Activated CD4-positive, alpha-beta T cell treated with anti-CD3 and anti-CD28 coated beads for 36 hours (primary cell): ENCODE data around the gene FEM1B. TPM values are rescaled to one million over a fixed set of nuclear protein-coding genes. Genes with fewer than 3 reads are reported as not detected.
"Not testable (repeated sequence)": the region's sequence is repeated elsewhere in the genome, so short reads cannot be mapped to it uniquely, and the experiment has no call there.

Experiments
- ATAC-seq: fragments of 200-7000 bp; cut with Tn5 transposase; one replicate; pipeline ENCODE4 v1.10.0; 2021; ENCODE audit warnings: mild to moderate bottlenecking, moderate library complexity
- CTCF ChIA-PET: fragments of 350-600 bp; sonication (Branson Sonifier 250); formaldehyde crosslinking; loops from one replicate; lab custom pipeline; 2021; ENCODE audit warnings: antibody characterized with exemption; lab: Charles Lee
- POLR2A ChIA-PET: fragments of 350-600 bp; sonication (Branson Sonifier 250); formaldehyde crosslinking; loops from one replicate; lab custom pipeline; 2021; ENCODE audit warnings: antibody characterized with exemption, inconsistent platforms; lab: Charles Lee
- DNase-seq: peaks from one replicate; pipeline ENCODE4 v3.0.0-alpha.2; 2020
- H3K27ac Mint-ChIP-seq: one replicate; pipeline ENCODE4 v1.8.0; 2021; ENCODE audit warnings: mixed read lengths
- H3K27me3 Mint-ChIP-seq: one replicate; pipeline ENCODE4 v1.8.0; 2021; ENCODE audit warnings: mixed read lengths
- H3K36me3 Mint-ChIP-seq: one replicate; pipeline ENCODE4 v1.8.0; 2021; ENCODE audit warnings: low read depth, mixed read lengths
- H3K4me1 Mint-ChIP-seq: one replicate; pipeline ENCODE4 v1.8.0; 2021; ENCODE audit warnings: mixed read lengths
- H3K4me3 Mint-ChIP-seq: one replicate; pipeline ENCODE4 v1.8.0; 2021; ENCODE audit warnings: mild to moderate bottlenecking, moderate library complexity, mixed read lengths
- H3K9me3 Mint-ChIP-seq: one replicate; pipeline ENCODE4 v1.8.0; 2021; ENCODE audit warnings: low read depth, mixed read lengths
- intact Hi-C, 2 experiments: fragments of 100-400 bp; cut with DNase I in 1 of 2; cut with micrococcal nuclease in 1 of 2; formaldehyde crosslinking; loops; one replicate each; pipeline versions ENCODE4 v1.14.2 to v1.15.1; 2022 to 2024; cut with DNase I, micrococcal nuclease
- total RNA-seq, 2 experiments: library from RNA; stranded (reverse); gene quantifications; one replicate each; pipeline ENCODE4 v1.2.3, GENCODE V29; 2021

The FEM1B gene
- total RNA-seq, 2 experiments from 2014 or later = 41.1 to 50.0 TPM

DNA sequence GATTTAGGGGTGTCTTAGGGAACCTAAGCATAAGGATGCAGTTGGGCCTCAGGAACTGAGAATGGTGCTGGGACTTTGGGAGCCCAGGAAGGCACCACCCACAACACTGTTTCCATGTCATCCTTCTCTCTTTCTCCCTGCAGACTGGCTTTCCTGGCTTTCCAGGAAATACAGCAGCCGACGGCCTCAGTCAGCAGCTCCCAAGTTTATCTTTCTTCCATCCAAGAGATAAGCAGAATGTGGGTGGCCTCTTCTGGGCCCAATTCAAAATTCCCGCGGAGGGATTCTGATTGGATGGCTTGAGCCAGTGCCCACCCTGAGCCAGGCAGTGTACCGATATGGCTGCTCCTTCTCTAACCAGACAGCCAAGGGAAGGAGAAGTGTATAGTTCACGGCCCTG, 43.5 kb upstream of the FEM1B start:
- no peaks in the 10 kb centered on the region for H3K9me3 Mint-ChIP-seq
- H3K27me3 Mint-ChIP-seq = no peaks in the 10 kb centered on the region
- peaks cover 12% of the 10 kb centered on the region for H3K4me1 Mint-ChIP-seq
- ChIA-PET POLR2A (no interaction called here), CTCF (interaction anchor here (0.8 to 1.3 kb wide), 2 partner anchors 19 to 397 kb away, joined by 3 read pairs; no protein-coding TSS in a partner anchor)
- intact Hi-C loops = no loop called here
- no peak overlapping the region for H3K4me3 Mint-ChIP-seq
- ATAC-seq (no peak), DNase-seq (no peak)
- H3K27ac Mint-ChIP-seq = no peak overlapping the region
- no peaks in the 10 kb centered on the region for H3K36me3 Mint-ChIP-seq

DNA sequence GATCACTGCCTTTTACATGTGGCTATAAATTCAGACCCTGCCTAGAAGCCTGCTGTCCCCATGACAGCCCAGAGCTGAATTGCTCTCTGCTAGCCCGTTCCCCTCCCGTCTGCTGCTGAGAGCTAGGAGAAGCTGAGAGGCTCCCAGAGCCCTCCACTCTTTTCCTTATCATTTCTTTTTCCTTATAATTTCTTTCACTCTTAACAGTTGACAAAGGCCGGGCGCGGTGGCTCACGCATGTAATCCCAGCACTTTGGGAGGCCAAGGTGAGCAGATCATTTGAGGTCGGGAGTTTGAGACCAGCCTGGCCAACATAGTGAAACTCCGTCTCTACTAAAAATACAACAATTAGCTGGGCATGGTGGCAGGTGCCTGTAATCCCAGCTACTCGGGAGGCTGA, 43.0 kb upstream of the FEM1B start:
- H3K27me3 Mint-ChIP-seq, H3K27ac Mint-ChIP-seq, H3K9me3 Mint-ChIP-seq, DNase-seq, H3K36me3 Mint-ChIP-seq, POLR2A ChIA-PET, ATAC-seq, intact Hi-C loops, H3K4me3 Mint-ChIP-seq: not testable (repeated sequence)
- H3K4me1 Mint-ChIP-seq = peaks cover 12% of the 10 kb centered on the region
- CTCF ChIA-PET = interaction anchor here (0.8 to 1.3 kb wide), 2 partner anchors 18 to 397 kb away, joined by 3 read pairs; no protein-coding TSS in a partner anchor

DNA sequence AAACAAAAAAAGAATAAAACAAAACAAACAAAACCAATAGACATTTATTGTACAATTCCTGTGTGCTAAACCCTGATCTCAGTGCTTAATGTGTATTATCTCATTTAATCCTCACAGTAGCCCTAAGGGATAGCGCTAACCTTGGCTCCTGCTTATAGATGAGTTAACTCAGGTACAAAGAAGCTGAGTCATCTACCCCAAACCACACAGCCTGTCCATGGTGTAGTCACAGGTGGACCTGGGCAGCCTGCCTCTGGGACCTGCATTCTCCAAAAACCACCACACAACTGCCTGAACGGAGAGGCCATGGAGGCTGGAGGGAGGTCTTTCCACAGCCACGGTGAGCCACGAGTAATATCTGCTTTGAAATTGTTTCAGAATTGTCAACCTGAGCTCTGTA, 42.5 kb upstream of the FEM1B start:
- ChIA-PET CTCF (interaction anchor here (1.3 kb wide), 1 partner anchor 18 kb away, joined by 3 read pairs; no protein-coding TSS in a partner anchor), POLR2A (no interaction called here)
- Mint-ChIP-seq H3K27ac (no peak overlapping the region), H3K9me3 (no peaks in the 10 kb centered on the region), H3K4me3 (no peak overlapping the region), H3K4me1 (peaks cover 9% of the 10 kb centered on the region), H3K36me3 (no peaks in the 10 kb centered on the region), H3K27me3 (no peaks in the 10 kb centered on the region)
- DNase-seq (no peak), ATAC-seq (no peak)
- intact Hi-C loops = no loop called here

DNA sequence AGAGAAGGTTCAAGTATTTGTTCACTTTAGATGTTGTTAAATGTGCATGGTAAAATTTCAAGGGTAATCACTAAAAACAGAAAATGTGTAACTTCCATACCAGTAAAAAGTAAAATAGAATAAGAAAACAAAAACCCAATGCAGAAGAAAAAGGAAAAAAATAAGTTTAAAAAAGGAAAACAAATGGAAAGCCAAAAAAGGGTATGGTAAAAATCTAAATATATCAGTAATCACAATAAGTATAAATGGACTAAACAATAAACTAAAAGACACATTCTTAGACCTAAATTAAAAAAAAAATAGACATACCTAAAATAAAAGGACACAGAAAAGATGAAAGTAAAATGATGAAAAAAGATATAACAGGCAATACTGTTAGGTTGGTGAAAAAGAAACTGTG, 38.5 kb upstream of the FEM1B start:
- Mint-ChIP-seq H3K27me3 (no peaks in the 10 kb centered on the region), H3K4me1 (no peaks in the 10 kb centered on the region), H3K9me3 (peaks cover 3% of the 10 kb centered on the region), H3K36me3 (no peaks in the 10 kb centered on the region), H3K4me3 (no peak overlapping the region), H3K27ac (no peak overlapping the region)
- ATAC-seq (no peak), DNase-seq (no peak)
- ChIA-PET POLR2A (interaction anchor here (0.7 kb wide), 1 partner anchor 12 kb away, joined by 4 read pairs; no protein-coding TSS in a partner anchor), CTCF (no interaction called here)
- intact Hi-C loops = no loop called here

DNA sequence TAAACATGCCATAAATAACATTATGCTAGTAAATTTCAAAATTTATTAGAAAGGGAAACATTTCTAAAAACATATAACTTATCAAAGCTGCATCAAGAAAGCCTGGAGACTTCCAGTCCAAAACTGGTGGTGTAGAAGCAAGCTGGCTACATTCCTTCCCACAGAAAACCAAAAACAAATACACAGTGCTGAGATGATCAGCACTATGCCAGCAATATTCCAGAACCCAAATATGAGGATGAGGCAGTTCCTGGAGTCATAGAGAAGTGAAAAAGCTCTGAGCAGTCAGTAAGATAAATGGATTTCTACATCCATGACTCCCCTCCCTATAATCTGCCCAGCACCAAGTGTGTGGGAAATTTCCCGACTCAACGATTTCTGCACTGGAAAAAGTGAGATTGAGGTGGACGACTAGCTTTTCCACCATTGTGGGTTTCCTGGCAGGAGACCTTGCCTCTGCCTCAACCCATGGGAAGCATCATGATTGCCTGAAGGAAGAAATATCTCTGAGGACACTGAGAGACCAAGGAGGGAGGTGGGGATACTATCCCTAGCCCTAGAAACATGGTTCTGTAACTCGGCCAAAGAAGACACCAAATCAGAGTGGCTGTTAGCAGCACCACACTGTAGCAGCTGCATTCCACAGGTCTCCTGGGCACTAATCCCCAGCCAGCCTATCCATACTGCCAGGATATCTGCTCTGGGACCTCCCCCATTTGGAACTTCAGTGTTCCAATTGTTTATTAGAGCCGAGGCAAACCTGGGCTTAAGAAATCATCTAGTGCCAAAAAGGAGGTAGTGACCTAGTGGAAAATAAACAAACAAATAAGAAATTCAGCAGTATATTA, 36.2 kb upstream of the FEM1B start:
- ATAC-seq = no peak
- Mint-ChIP-seq H3K9me3 (peaks cover 5% of the 10 kb centered on the region), H3K27ac (no peak overlapping the region), H3K27me3 (no peaks in the 10 kb centered on the region), H3K4me3 (no peak overlapping the region), H3K36me3 (no peaks in the 10 kb centered on the region), H3K4me1 (no peaks in the 10 kb centered on the region)
- POLR2A ChIA-PET = no interaction called here
- CTCF ChIA-PET = interaction anchor here (1.2 kb wide), 1 partner anchor 12 kb away, joined by 3 read pairs; no protein-coding TSS in a partner anchor
- intact Hi-C loops = no loop called here
- no peak for DNase-seq

DNA sequence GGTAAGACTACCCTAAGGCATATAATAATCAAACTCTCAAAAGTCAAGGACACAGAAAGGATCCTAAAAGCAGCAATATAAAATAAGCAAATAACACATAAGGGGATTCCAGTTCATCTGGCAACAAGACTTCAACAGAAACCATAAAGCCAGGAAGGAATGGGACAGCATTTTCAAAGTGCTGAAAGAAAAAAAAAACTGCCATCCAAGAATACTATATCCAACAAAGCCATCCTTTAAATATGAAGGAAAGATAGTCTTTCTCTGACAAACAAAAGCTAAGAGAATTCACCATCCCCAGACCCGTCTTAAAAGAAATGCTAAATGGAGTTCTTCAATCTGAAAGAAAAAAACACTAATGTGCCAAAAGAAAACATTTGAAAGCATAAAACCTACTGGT, 33.3 kb upstream of the FEM1B start:
- ChIA-PET POLR2A (no interaction called here), CTCF (interaction anchor here (1.2 kb wide), 1 partner anchor 9 kb away, joined by 3 read pairs; no protein-coding TSS in a partner anchor)
- intact Hi-C loops = no loop called here
- Mint-ChIP-seq H3K9me3 (peaks cover 5% of the 10 kb centered on the region), H3K27ac (no peak overlapping the region), H3K4me1 (no peaks in the 10 kb centered on the region), H3K27me3 (no peaks in the 10 kb centered on the region), H3K36me3 (no peaks in the 10 kb centered on the region), H3K4me3 (no peak overlapping the region)
- ATAC-seq = no peak
- no peak for DNase-seq

DNA sequence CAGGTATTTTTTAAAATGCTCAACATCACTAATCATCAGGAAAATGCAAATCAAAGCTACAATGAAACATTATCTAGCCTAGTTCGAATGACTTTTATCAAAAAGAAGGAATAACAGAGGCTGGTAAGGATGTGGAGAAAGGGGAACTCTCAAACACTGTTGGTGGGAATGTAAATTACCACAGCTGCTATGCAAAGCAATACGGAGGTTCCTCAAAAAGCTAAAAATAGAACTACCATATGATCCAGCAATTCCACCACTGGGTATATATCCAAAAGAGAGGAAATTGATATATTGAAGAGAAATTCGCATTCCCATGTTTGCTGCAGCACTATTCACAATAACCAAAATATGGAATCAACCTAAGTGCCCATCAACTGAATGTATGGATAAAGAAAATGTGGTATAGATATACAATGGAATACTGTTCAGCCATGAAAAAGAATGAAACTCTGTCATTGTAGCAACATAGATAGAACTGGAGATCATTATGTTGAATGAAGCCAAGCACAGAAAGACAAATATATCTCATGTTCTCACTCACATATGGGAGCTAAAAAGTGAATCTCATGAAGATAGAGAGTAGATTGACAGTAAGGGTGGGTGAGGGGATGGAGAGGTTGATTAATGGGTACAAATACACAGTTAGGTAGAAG, 28.4 kb upstream of the FEM1B start:
- H3K4me3 Mint-ChIP-seq = no peak overlapping the region
- DNase-seq (no peak), ATAC-seq (no peak)
- H3K4me1 Mint-ChIP-seq = no peaks in the 10 kb centered on the region
- ChIA-PET POLR2A (no interaction called here), CTCF (interaction anchor here (0.7 to 1.6 kb wide), 4 partner anchors 11 to 202 kb away, joined by 3 to 4 read pairs (median 3); no protein-coding TSS in a partner anchor)
- H3K9me3 Mint-ChIP-seq = peaks cover 2% of the 10 kb centered on the region
- no peaks in the 10 kb centered on the region for H3K27me3 Mint-ChIP-seq
- intact Hi-C loops = no loop called here
- H3K36me3 Mint-ChIP-seq = no peaks in the 10 kb centered on the region
- no peak overlapping the region for H3K27ac Mint-ChIP-seq

DNA sequence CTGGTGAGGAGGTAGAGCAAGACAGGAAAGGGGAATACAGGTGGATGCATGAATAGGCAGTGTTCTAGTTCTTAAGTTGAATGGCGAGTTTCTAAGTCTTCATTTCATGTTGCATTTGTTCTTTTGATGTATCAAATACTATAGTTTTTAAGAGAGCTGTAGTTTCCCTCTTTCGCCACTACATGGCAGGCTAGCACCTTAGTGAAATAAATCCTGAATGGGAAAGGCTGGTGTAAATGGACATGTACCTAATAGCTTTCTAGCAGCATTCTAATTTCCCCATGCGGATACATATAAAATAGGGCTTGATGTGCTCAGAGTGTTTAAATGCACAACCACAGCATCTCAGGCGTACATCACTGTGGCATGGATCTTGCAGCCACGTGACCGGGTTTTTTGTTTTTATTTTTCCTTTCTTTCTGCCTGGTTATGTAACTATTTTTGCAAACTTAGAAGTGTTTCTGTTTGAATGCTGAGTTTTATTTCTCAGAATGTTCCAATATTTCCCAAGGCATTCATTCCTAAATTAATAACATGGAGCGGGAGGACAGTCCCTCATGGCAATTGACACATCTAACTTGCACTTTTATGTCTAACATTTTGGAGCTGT, 24.5 kb upstream of the FEM1B start:
- CTCF ChIA-PET = interaction anchor here (0.7 to 2.2 kb wide), 29 partner anchors 9 to 392 kb away, joined by 3 to 53 read pairs (median 3); partner anchors contain the start of genes CLN6, FEM1B and PIAS1
- H3K9me3 Mint-ChIP-seq = no peaks in the 10 kb centered on the region
- POLR2A ChIA-PET = interaction anchor here (2.2 kb wide), 1 partner anchor 53 kb away, joined by 8 read pairs; no protein-coding TSS in a partner anchor
- no peak overlapping the region for H3K27ac Mint-ChIP-seq
- peak; percentile 51 for ATAC-seq
- peaks cover 2% of the 10 kb centered on the region for H3K4me1 Mint-ChIP-seq
- intact Hi-C loops = loop anchor here (1.0 to 10.0 kb wide), 5 partner anchors 46 to 422 kb away; no protein-coding TSS in a partner anchor
- no peak overlapping the region for H3K4me3 Mint-ChIP-seq
- H3K36me3 Mint-ChIP-seq = no peaks in the 10 kb centered on the region
- DNase-seq = peak; percentile 53
- no peaks in the 10 kb centered on the region for H3K27me3 Mint-ChIP-seq

DNA sequence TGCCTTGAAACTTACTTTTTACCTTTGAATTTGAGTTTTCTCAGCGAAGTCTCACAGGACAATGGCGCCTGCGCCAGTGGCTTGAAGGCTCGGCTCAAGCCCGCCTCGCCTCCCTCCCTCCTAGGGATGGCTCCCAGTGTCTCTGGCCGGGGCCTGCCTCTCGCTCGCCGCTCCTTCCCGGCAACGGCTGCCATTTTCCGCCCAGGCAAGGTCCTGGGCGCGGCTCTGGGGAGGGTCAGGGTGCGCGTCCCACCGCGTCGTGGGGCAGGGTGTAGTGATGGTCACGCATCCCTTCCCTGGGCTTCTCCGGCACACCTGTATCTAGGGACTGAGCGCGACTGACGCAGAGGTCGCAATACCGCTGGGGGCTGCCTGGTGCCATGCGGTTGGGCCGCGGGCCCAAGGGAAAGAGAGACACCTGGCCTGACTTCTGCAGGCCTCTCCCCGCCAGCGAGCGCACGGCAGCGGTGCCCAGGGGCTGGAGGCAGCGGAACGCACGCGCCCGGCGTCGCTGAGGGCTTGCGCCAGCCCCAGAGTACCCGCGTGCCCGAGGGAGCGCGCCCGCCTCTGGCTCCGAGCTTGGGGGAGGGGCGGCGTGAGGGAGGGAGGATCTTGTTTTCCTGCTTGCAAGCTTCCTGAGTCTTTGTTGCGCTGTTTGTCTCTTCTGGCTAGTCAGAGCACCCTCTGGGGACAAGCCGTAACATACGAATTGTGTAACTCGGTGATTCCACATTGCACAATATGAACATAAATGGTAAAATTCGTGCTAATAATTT, 20.7 kb upstream of the FEM1B start:
- intact Hi-C loops = loop anchor here in 1 of 2 experiments (1.0 to 10.0 kb wide), 3 partner anchors 20 to 418 kb away; partner anchors contain the start of genes CLN6 and FEM1B
- CTCF ChIA-PET = interaction anchor here (0.6 to 1.0 kb wide), 5 partner anchors 9 to 675 kb away, joined by 3 to 9 read pairs (median 3); partner anchors contain the start of gene FEM1B
- no peaks in the 10 kb centered on the region for H3K9me3 Mint-ChIP-seq
- no peaks in the 10 kb centered on the region for H3K36me3 Mint-ChIP-seq
- POLR2A ChIA-PET = interaction anchor here (0.9 kb wide), 1 partner anchor 20 kb away, joined by 3 read pairs; the partner anchor contains the start of gene FEM1B
- H3K4me1 Mint-ChIP-seq = peaks cover 8% of the 10 kb centered on the region
- DNase-seq (peak; percentile 87), ATAC-seq (peak; percentile 70)
- peak overlapping the region; percentile 66 for H3K4me3 Mint-ChIP-seq
- H3K27me3 Mint-ChIP-seq = no peaks in the 10 kb centered on the region
- peak overlapping the region; percentile 78 for H3K27ac Mint-ChIP-seq

DNA sequence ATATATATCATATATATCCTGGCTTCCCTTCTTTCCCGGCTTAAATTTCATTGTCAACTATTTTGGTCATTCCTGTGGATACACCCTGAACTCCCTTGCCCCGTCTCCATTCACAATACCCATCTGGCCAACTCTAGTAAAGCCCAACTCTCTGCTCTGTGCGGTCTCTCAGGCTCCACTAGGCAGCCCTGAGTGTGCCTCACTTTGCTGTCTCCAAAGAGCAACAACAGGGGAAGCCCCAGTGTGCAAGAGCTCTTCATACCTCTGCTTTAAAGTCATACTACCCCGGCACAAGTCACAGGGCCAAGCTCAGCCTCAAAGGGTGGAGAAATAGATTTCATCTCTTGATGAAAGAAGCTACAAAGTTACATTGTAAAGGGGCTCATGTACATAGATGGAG, 18.9 kb upstream of the FEM1B start:
- Mint-ChIP-seq H3K36me3 (no peaks in the 10 kb centered on the region), H3K4me1 (peaks cover 8% of the 10 kb centered on the region), H3K27ac (no peak overlapping the region), H3K9me3 (no peaks in the 10 kb centered on the region), H3K4me3 (no peak overlapping the region), H3K27me3 (peaks cover under 1% of the 10 kb centered on the region)
- ChIA-PET CTCF (interaction anchor here (1.1 kb wide), 2 partner anchors 35 to 112 kb away, joined by 4 read pairs; no protein-coding TSS in a partner anchor), POLR2A (no interaction called here)
- intact Hi-C loops = loop anchor here in 1 of 2 experiments (10.0 kb wide), 1 partner anchor 416 kb away; no protein-coding TSS in a partner anchor
- ATAC-seq = peak; percentile 94
- DNase-seq = peak; percentile 71
